H1 (cell line): Measurements from ENCODE around the gene SMIM15. TPM values are rescaled to one million over a fixed set of nuclear protein-coding genes. Genes with fewer than 3 reads are reported as not detected.
A peak's percentile ranks its signal among the peaks of the same experiment; 100 is the strongest.

ENCODE experiments used
- CTCF ChIA-PET: fragments of 300-600 bp; sonication (Branson Sonifier 250); formaldehyde crosslinking; loops from one replicate; lab custom pipeline; 2021; ENCODE audit not compliant: partially characterized antibody; lab: Charles Lee
- POLR2A ChIA-PET: fragments of 300-600 bp; sonication (Branson Sonifier 250); formaldehyde crosslinking; loops from one replicate; lab custom pipeline; 2021; ENCODE audit warnings: inconsistent platforms; ENCODE audit not compliant: partially characterized antibody; lab: Charles Lee
- DNase-seq, 2 experiments: peaks; one replicate each; pipeline versions ENCODE4 v3.0.0 to v3.0.0-alpha.2; 2010 to 2022; ENCODE audit warnings: low spot score in 2 of 2, low read depth in 1 of 2, mixed read lengths in 1 of 2
- FAIRE-seq: peaks from 2 replicates; lab custom pipeline; 2011; peaks lifted over from hg19 to GRCh38; lab: Jason Lieb, UNC
- H2AFZ ChIP-seq: 2 replicates; pipeline ENCODE4 v1.8.1; 2012; ENCODE audit warnings: low read length, inconsistent platforms
- H2AK5ac ChIP-seq: 2 replicates; pipeline ENCODE4 v1.6.1; 2013; ENCODE audit warnings: low read depth, low read length
- H2BK120ac ChIP-seq: replicated peaks from 2 replicates; pipeline ENCODE3; 2013; ENCODE audit warnings: low read depth, low read length, inconsistent platforms
- H2BK12ac ChIP-seq: 2 replicates; pipeline ENCODE4 v1.6.1; 2013; ENCODE audit warnings: low read depth, low read length
- H2BK15ac ChIP-seq: 2 replicates; pipeline ENCODE4 v1.6.1; 2013; ENCODE audit warnings: low read length
- H2BK20ac ChIP-seq: 2 replicates; pipeline ENCODE4 v1.6.1; 2013; ENCODE audit warnings: low read length
- H2BK5ac ChIP-seq: 2 replicates; pipeline ENCODE4 v1.6.1; 2013; ENCODE audit warnings: low read depth, low read length
- H3K14ac ChIP-seq: 2 replicates; pipeline ENCODE4 v1.6.1; 2013; ENCODE audit warnings: inconsistent platforms; ENCODE audit not compliant: insufficient read length
- H3K18ac ChIP-seq: 2 replicates; pipeline ENCODE4 v1.6.1; 2013; ENCODE audit warnings: low read length; ENCODE audit errors: extremely low read depth
- H3K23ac ChIP-seq: 2 replicates; pipeline ENCODE4 v1.6.1; 2013; ENCODE audit warnings: inconsistent platforms; ENCODE audit not compliant: insufficient read length
- H3K23me2 ChIP-seq: 2 replicates; pipeline ENCODE4 v1.6.1; 2013; ENCODE audit warnings: low read depth, low read length
- H3K27ac ChIP-seq: 2 replicates; pipeline ENCODE4 v1.6.1; 2011; ENCODE audit warnings: low read depth, low read length, inconsistent platforms
- H3K27me3 ChIP-seq, 4 experiments: replicated peaks in 1 of 4; 1 replicate in 1 of 4; 2 replicates in 3 of 4; pipeline versions ENCODE4 v1.6.1 to v1.8.1; 2011 to 2013; ENCODE audit warnings: low read length in 3 of 4, mild to moderate bottlenecking in 3 of 4, inconsistent platforms in 2 of 4, mixed read lengths in 2 of 4, moderate library complexity in 1 of 4; ENCODE audit not compliant: control insufficient read depth in 3 of 4, insufficient read depth in 3 of 4; ENCODE audit errors: extremely low read depth in 1 of 4
- H3K36me3 ChIP-seq, 4 experiments: 2 replicates each; pipeline versions ENCODE4 v1.6.1 to v1.8.1; 2011 to 2013; ENCODE audit warnings: mild to moderate bottlenecking in 4 of 4, low read length in 3 of 4, moderate library complexity in 2 of 4, control low read depth in 1 of 4, inconsistent platforms in 1 of 4; ENCODE audit not compliant: insufficient read depth in 4 of 4, control insufficient read depth in 2 of 4
- H3K4ac ChIP-seq: replicated peaks from 2 replicates; pipeline ENCODE3; 2013; ENCODE audit warnings: low read length, low read depth, mixed read lengths, inconsistent platforms; ENCODE audit not compliant: insufficient read length
- H3K4me1 ChIP-seq, 4 experiments: replicated peaks in 1 of 4; 1 replicate in 1 of 4; 2 replicates in 3 of 4; pipeline versions ENCODE4 v1.6.1 to v1.8.1; 2011 to 2013; ENCODE audit warnings: low read length in 3 of 4, inconsistent platforms in 2 of 4, mixed read lengths in 1 of 4; ENCODE audit not compliant: insufficient read depth in 4 of 4, control insufficient read depth in 3 of 4
- H3K4me2 ChIP-seq, 2 experiments: 2 replicates each; pipeline versions ENCODE4 v1.6.1 to v1.8.1; 2011 to 2013; ENCODE audit warnings: low read depth in 2 of 2, low read length in 2 of 2, control low read depth in 1 of 2, inconsistent platforms in 1 of 2, mild to moderate bottlenecking in 1 of 2; ENCODE audit not compliant: insufficient read depth in 1 of 2
- H3K4me3 ChIP-seq, 4 experiments: fragments of 200-600, 300-600 bp in 1 of 4; sonication (generic), shearing (Covaris generic), sonication (Bioruptor Twin) in 1 of 4; 2 replicates each; pipeline versions ENCODE4 v1.5.1 to v1.8.1; 2011 to 2016; ENCODE audit warnings: low read length in 4 of 4, low read depth in 3 of 4, control low read depth in 2 of 4, inconsistent platforms in 2 of 4, mild to moderate bottlenecking in 2 of 4, mixed read lengths in 1 of 4, moderate library complexity in 1 of 4; ENCODE audit not compliant: insufficient read depth in 2 of 4; ENCODE audit errors: extremely low read depth in 1 of 4
- H3K56ac ChIP-seq: replicated peaks from 2 replicates; pipeline ENCODE3; 2013; ENCODE audit warnings: low read depth, mild to moderate bottlenecking, mixed read lengths, low read length, inconsistent platforms; ENCODE audit not compliant: insufficient read length
- H3K79me1 ChIP-seq: 2 replicates; pipeline ENCODE4 v1.6.1; 2013; ENCODE audit warnings: low read depth, low read length, control low read depth
- H3K79me2 ChIP-seq, 2 experiments: 2 replicates each; pipeline versions ENCODE4 v1.6.1 to v1.8.1; 2012 to 2013; ENCODE audit warnings: low read length in 2 of 2, mild to moderate bottlenecking in 2 of 2, inconsistent platforms in 1 of 2; ENCODE audit not compliant: insufficient read depth in 2 of 2, control insufficient read depth in 1 of 2
- H3K9ac ChIP-seq, 4 experiments: replicated peaks in 1 of 4; 1 replicate in 1 of 4; 2 replicates in 3 of 4; pipeline versions ENCODE4 v1.6.1 to v1.8.1; 2011 to 2013; ENCODE audit warnings: low read depth in 3 of 4, low read length in 3 of 4, control low read depth in 2 of 4, mild to moderate bottlenecking in 2 of 4, moderate library complexity in 2 of 4, inconsistent platforms in 1 of 4; ENCODE audit errors: extremely low read depth in 1 of 4
- H3K9me3 ChIP-seq, 2 experiments: 2 replicates each; pipeline versions ENCODE4 v1.6.1 to v1.8.1; 2012 to 2013; ENCODE audit warnings: mild to moderate bottlenecking in 2 of 2, moderate library complexity in 2 of 2, control low read depth in 1 of 2, inconsistent platforms in 1 of 2, low read depth in 1 of 2, low read length in 1 of 2, mixed read lengths in 1 of 2; ENCODE audit not compliant: insufficient read depth in 2 of 2
- H4K20me1 ChIP-seq, 2 experiments: replicated peaks in 1 of 2; 2 replicates each; pipeline versions ENCODE3 to v1.8.1; 2011 to 2013; ENCODE audit warnings: inconsistent platforms in 2 of 2, low read length in 2 of 2, mild to moderate bottlenecking in 1 of 2; ENCODE audit not compliant: insufficient read depth in 2 of 2, control insufficient read depth in 1 of 2
- H4K5ac ChIP-seq: 2 replicates; pipeline ENCODE4 v1.6.1; 2013; ENCODE audit warnings: low read length, low read depth, mixed read lengths, inconsistent platforms; ENCODE audit not compliant: insufficient read length
- H4K8ac ChIP-seq: 2 replicates; pipeline ENCODE4 v1.8.0; 2013; ENCODE audit warnings: mild to moderate bottlenecking, moderate library complexity, low read length, inconsistent platforms; ENCODE audit not compliant: insufficient read depth; ENCODE audit errors: extremely low read depth
- H4K91ac ChIP-seq: replicated peaks from 2 replicates; pipeline ENCODE3; 2013; ENCODE audit warnings: low read length, mixed read lengths, inconsistent platforms; ENCODE audit not compliant: insufficient read length
- FOSL1 ChIP-seq: IDR thresholded peaks from 2 replicates; pipeline ENCODE4 v1.6.1; 2011; ENCODE audit warnings: mild to moderate bottlenecking, low read depth, low read length, moderate library complexity; ENCODE audit not compliant: insufficient read depth
- GTF2F1 ChIP-seq: IDR thresholded peaks from 2 replicates; pipeline ENCODE4 v1.6.1; 2012; ENCODE audit warnings: low read depth, low read length, improper control_type of control experiment, borderline replicate concordance
- SP4 ChIP-seq: IDR thresholded peaks from 2 replicates; pipeline ENCODE4 v1.6.1; 2012; ENCODE audit warnings: low read length, inconsistent platforms
- WGBS, 2 experiments: shearing (Covaris generic) in 1 of 2; methylation state at CpG; one replicate each; pipeline versions ENCODE4 v1.1.6 to v1.1.7; 2013 to 2015; ENCODE audit warnings: low lambda C conversion rate in 2 of 2, mixed read lengths in 2 of 2, inconsistent platforms in 1 of 2, low coverage in 1 of 2, missing lambda C conversion rate in 1 of 2; ENCODE audit not compliant: insufficient replicate concordance in 2 of 2, insufficient coverage in 1 of 2, insufficient read length in 1 of 2; ENCODE audit errors: extremely low coverage in 1 of 2, missing lambda C conversion rate in 1 of 2; 5-methylcytosine and 5-hydroxymethylcytosine counted together
- polyA plus RNA-seq, 7 experiments: library from polyadenylated mRNA; depleted of rRNA in 3 of 7; stranded (reverse) in 5 of 7; unstranded in 2 of 7; fragments of >200 nt in 5 of 7; fragments of 200-250 nt in 2 of 7; gene quantifications; 1 replicate in 5 of 7; 2 replicates in 1 of 7; 4 replicates in 1 of 7; pipeline versions ENCODE4 v1.2.1 to v1.2.3, GENCODE V29; 2011 to 2013; ENCODE audit warnings: missing spikeins in 2 of 7, mixed read lengths in 2 of 7
- total RNA-seq: library from RNA; stranded (reverse); fragmentation: NEBNext Ultra II Directional; extraction: Animal tissue kit (Norgen Biotek cat#: 25700); gene quantifications from 2 replicates; pipeline ENCODE4 v1.2.1, GENCODE V29; 2021
- TF ChIP-seq, protein P1 (sequence below), 3 experiments: IDR thresholded peaks; 1 replicate in 2 of 3; 2 replicates in 1 of 3; pipeline versions ENCODE4 v1.5.1 to v1.6.1; 2011; ENCODE audit warnings: low read length in 3 of 3, mild to moderate bottlenecking in 3 of 3, inconsistent platforms in 2 of 3, low read depth in 1 of 3, moderate library complexity in 1 of 3; ENCODE audit not compliant: insufficient read depth in 1 of 3; ENCODE audit errors: control extremely low read depth in 1 of 3

SMIM15 gene
- total and polyA plus RNA-seq, 2 of the 8 experiments (the other 6 are each of a cell fraction or from before 2014, with no cell fraction given), result 17.6 to 53.1 TPM

DNA sequence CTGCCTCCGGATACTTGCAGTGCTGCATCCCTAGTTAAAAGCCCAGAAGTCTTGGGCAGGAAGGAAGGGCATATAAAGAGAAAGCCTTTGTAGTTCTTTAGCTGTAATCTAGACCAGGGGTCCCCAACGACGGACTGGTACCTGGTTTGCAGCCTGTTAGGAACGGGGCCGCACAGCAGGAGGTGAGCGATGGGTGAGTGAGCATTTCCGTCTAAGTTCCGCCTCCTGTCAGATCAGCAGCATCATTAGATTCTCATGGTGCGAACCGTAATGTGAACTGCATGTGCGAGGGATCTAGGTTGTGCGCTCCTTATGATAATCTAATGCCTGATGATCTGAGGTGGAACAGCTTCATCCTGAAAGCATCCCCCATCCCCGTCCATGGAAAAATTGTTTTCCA lies 1.6 kb upstream of the SMIM15 start:
- Histone ChIP-seq H2BK12ac (no peak overlapping the region), H3K4me2 (peak overlapping the region; percentile 85 to 92; a peak in 3 of 4 replicates), H4K91ac (no peak overlapping the region), H3K23ac (no peak overlapping the region), H4K8ac (no peak overlapping the region; the same call in 1 of the 2 replicates), H3K4me1 (peaks cover 0 to 3% (median 1%) of the 10 kb centered on the region in 4 experiments; a peak in 2 of 7 replicates), H3K18ac (no peak overlapping the region), H3K27me3 (no peaks in the 10 kb centered on the region), H3K27ac (no peak overlapping the region), H3K23me2 (peaks cover 2% of the 10 kb centered on the region; the same call in 1 of the 2 replicates), H2BK120ac (no peak overlapping the region), H3K9me3 (peaks cover 6% of the 10 kb centered on the region in 2 experiments), H3K9ac (no peak overlapping the region), H2BK5ac (no peak overlapping the region), H4K20me1 (peaks cover 0 to 3% of the 10 kb centered on the region in 2 experiments), H2AK5ac (no peak overlapping the region), H3K14ac (no peak overlapping the region), H3K56ac (no peak overlapping the region), H3K36me3 (peaks cover 6 to 25% (median 14%) of the 10 kb centered on the region in 4 experiments; a peak in 6 of 8 replicates), H3K4me3 (peak overlapping the region in 2 of 4 experiments; percentile 89 to 95; a peak in 3 of 8 replicates), H3K79me2 (peaks cover 0 to 46% of the 10 kb centered on the region in 2 experiments; a peak in 2 of 4 replicates), H3K79me1 (no peaks in the 10 kb centered on the region; the same call in 1 of the 2 replicates), H2AFZ (no peak overlapping the region), H4K5ac (no peak overlapping the region), H3K4ac (no peak overlapping the region), H2BK15ac (no peak overlapping the region), H2BK20ac (no peak overlapping the region)
- ChIA-PET POLR2A (interaction anchor here (1.1 to 2.0 kb wide), 6 partner anchors 9 to 462 kb away, joined by 3 to 8 read pairs (median 4); partner anchors contain the start of gene ZSWIM6), CTCF (interaction anchor here (0.6 to 2.7 kb wide), 5 partner anchors 108 to 1260 kb away, joined by 3 to 8 read pairs (median 5); no protein-coding TSS in a partner anchor)
- FAIRE-seq (no peak), DNase-seq (no peak)
- WGBS, 2 experiments, result 92% methylated on average over 13 of the region's 13 CpGs; no CpG with 5 or more reads in 1 of the 2 experiments
- TF ChIP-seq GTF2F1 (no peak), SP4 (no peak), FOSL1 (no peak)
- TF ChIP-seq, protein P1, sequence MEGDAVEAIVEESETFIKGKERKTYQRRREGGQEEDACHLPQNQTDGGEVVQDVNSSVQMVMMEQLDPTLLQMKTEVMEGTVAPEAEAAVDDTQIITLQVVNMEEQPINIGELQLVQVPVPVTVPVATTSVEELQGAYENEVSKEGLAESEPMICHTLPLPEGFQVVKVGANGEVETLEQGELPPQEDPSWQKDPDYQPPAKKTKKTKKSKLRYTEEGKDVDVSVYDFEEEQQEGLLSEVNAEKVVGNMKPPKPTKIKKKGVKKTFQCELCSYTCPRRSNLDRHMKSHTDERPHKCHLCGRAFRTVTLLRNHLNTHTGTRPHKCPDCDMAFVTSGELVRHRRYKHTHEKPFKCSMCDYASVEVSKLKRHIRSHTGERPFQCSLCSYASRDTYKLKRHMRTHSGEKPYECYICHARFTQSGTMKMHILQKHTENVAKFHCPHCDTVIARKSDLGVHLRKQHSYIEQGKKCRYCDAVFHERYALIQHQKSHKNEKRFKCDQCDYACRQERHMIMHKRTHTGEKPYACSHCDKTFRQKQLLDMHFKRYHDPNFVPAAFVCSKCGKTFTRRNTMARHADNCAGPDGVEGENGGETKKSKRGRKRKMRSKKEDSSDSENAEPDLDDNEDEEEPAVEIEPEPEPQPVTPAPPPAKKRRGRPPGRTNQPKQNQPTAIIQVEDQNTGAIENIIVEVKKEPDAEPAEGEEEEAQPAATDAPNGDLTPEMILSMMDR (IDR thresholded peaks at IDR 0.05; ENCODE audit: control extremely low read depth in 1 of 3, insufficient read depth in 1 of 3, low read depth in 1 of 3, low read length in 3 of 3), result no peak
